ENCODE measurements around the gene PIN4.
"Not testable (repeated sequence)": the region's sequence is repeated elsewhere in the genome, so short reads cannot be mapped to it uniquely, and the experiment has no call there.

PIN4 gene

GRCh38 chrX:72202792-72203401 lies 21.3 kb downstream of the PIN4 start:
- no peak for DNase-seq

- no peak for DNase-seq
Measured at GRCh38 chrX:72203421-72203820, 21.9 kb downstream of the PIN4 start.

- DNase-seq, result no peak
Measured at GRCh38 chrX:72205706-72206105, 24.1 kb downstream of the PIN4 start.

GRCh38 chrX:72207366-72207765 lies 25.8 kb downstream of the PIN4 start:
- no peak for DNase-seq

- DNase-seq, result no peak
Measured at GRCh38 chrX:72208126-72208800, 26.7 kb downstream of the PIN4 start.

GRCh38 chrX:72216973-72217372 lies 35.4 kb downstream of the PIN4 start:
- DNase-seq, result no peak

GRCh38 chrX:72220375-72220774 lies 38.8 kb downstream of the PIN4 start:
- DNase-seq, result not testable (repeated sequence)

- no peak for DNase-seq
Measured at GRCh38 chrX:72230290-72230689, 48.7 kb downstream of the PIN4 start.

- DNase-seq, result no peak
Measured at GRCh38 chrX:72236841-72237240, 55.3 kb downstream of the PIN4 start.

GRCh38 chrX:72238183-72238582 lies 56.6 kb downstream of the PIN4 start:
- no peak for DNase-seq

- DNase-seq, result peak; percentile 74
Measured at GRCh38 chrX:72238721-72239475, 57.3 kb downstream of the PIN4 start, which contains the start of gene ERCC6L. Gene ERCC6L, minus strand, starts transcription at chrX:72239027. Its CDS starts 116 bp downstream, at chrX:72238911.

GRCh38 chrX:72240976-72241375 lies 59.4 kb downstream of the PIN4 start:
- no peak for DNase-seq

GRCh38 chrX:72243472-72243871 lies 61.9 kb downstream of the PIN4 start:
- DNase-seq, result no peak

GRCh38 chrX:72245461-72246089 lies 64.0 kb downstream of the PIN4 start:
- peak; percentile 29 for DNase-seq

GRCh38 chrX:72247206-72247942 lies 65.8 kb downstream of the PIN4 start:
- DNase-seq, result peak; percentile 59

All from NCI-H2171 (cell line).